ENCODE results near the gene SYTL2. TPM values are rescaled to one million over a fixed set of nuclear protein-coding genes. Genes with fewer than 3 reads are reported as not detected.

SYTL2 gene
- total and polyA plus RNA-seq, 8 donors, result 5.4 to 391 (median 188) TPM

DNA sequence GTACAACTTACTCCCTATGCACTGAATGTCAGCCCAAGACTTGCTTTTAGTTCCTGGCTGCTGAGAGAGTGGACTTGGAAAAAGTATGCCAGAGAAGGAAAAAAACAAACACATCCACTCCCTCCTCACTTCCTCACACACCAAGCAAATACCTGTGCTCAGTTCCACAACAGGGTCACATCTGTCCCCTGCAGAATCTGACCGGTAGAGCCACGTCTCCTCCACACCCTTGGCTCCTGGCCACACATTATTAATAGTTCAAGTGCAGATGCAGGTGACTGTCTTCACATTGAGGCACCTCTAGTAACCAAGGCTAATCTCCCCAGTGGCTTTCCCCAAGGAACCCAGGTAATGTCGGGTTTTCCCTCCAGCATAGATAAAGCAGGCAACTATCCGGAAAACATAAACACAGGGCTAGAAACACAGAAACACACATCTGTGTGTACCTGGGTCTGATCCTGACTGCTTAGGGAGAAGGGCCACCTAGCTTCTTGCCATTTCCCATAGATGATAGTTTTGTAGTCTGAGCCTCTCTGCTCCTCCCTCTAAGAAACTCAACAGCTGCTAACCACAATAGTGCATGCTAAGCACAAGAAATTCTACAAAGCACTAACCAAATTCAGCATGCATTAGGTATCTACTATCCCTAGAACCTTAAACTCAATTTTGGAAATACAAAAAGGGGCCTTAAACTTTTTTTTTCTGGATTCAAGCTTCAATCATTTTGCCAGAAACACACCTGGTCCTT lies 10.2 kb downstream of the SYTL2 start:
- WGBS, 5 donors, result 60 to 65% (median 61%) methylated on average over 4 of the region's 4 CpGs
- intact Hi-C loops (cut with DNase I; ENCODE audit: low total_unique reads), result no loop called here
- no peak for TF ChIP-seq CTCF (IDR thresholded peaks at IDR 0.05)
- no peak for TF ChIP-seq POLR2AphosphoS5 (IDR thresholded peaks at IDR 0.05)
- TF ChIP-seq EP300 (IDR thresholded peaks at IDR 0.05), result no peak
- no peak for TF ChIP-seq POLR2A (IDR thresholded peaks at IDR 0.05)
- Histone ChIP-seq H3K4me1 (peaks cover 0 to 48% (median 13%) of the 10 kb centered on the region in 4 donors), H3K9me3 (no peaks in the 10 kb centered on the region), H3K4me3 (no peak overlapping the region), H3K27ac (no peak overlapping the region), H3K36me3 (no peaks in the 10 kb centered on the region), H3K27me3 (no peaks in the 10 kb centered on the region)
- DNase-seq, result no peak

GRCh38 chr11:85799142-85799541 lies 11.8 kb downstream of the SYTL2 start:
- H3K9me3 ChIP-seq, result no peaks in the 10 kb centered on the region
- no peaks in the 10 kb centered on the region for H3K36me3 ChIP-seq
- intact Hi-C loops (cut with DNase I; ENCODE audit: low total_unique reads), result no loop called here
- 75 to 90% (median 80%) methylated on average over 2 of the region's 2 CpGs for WGBS, 5 donors
- H3K27ac ChIP-seq, result no peak overlapping the region
- H3K4me1 ChIP-seq, result peaks cover 0 to 53% (median 15%) of the 10 kb centered on the region in 4 donors
- no peak for DNase-seq
- TF ChIP-seq EP300 (IDR thresholded peaks at IDR 0.05) (no peak), CTCF (IDR thresholded peaks at IDR 0.05) (no peak), POLR2A (IDR thresholded peaks at IDR 0.05) (no peak), POLR2AphosphoS5 (IDR thresholded peaks at IDR 0.05) (no peak)
- no peak overlapping the region for H3K4me3 ChIP-seq
- H3K27me3 ChIP-seq, result no peaks in the 10 kb centered on the region

GRCh38 chr11:85798361-85798760 lies 12.6 kb downstream of the SYTL2 start:
- Histone ChIP-seq H3K27ac (no peak overlapping the region), H3K9me3 (no peaks in the 10 kb centered on the region), H3K4me1 (peaks cover 0 to 60% (median 15%) of the 10 kb centered on the region in 4 donors), H3K4me3 (no peak overlapping the region), H3K36me3 (no peaks in the 10 kb centered on the region), H3K27me3 (no peaks in the 10 kb centered on the region)
- TF ChIP-seq POLR2AphosphoS5 (IDR thresholded peaks at IDR 0.05) (no peak), CTCF (IDR thresholded peaks at IDR 0.05) (no peak), EP300 (IDR thresholded peaks at IDR 0.05) (no peak), POLR2A (IDR thresholded peaks at IDR 0.05) (no peak)
- intact Hi-C loops (cut with DNase I; ENCODE audit: low total_unique reads), result no loop called here
- 88 to 94% (median 93%) methylated on average over 4 of the region's 4 CpGs for WGBS, 5 donors
- no peak for DNase-seq

- 43 to 51% (median 50%) methylated on average over 4 of the region's 4 CpGs for WGBS, 5 donors
These were observed 15.0 kb downstream of the SYTL2 start for GRCh38 chr11:85795712-85796487.

More at GRCh38 chr11:85795712-85796487, 15.0 kb downstream of the SYTL2 start:
- H3K27me3 ChIP-seq, result no peaks in the 10 kb centered on the region
- H3K4me3 ChIP-seq, result no peak overlapping the region
- no peaks in the 10 kb centered on the region for H3K36me3 ChIP-seq
- H3K9me3 ChIP-seq, result no peaks in the 10 kb centered on the region
- peak overlapping the region in 1 of 5 donors; percentile 21 for H3K27ac ChIP-seq
- intact Hi-C loops (cut with DNase I; ENCODE audit: low total_unique reads), result no loop called here
- peaks cover 0 to 51% (median 15%) of the 10 kb centered on the region in 4 donors for H3K4me1 ChIP-seq
- TF ChIP-seq CTCF (IDR thresholded peaks at IDR 0.05) (no peak), POLR2A (IDR thresholded peaks at IDR 0.05) (no peak), EP300 (IDR thresholded peaks at IDR 0.05) (no peak), POLR2AphosphoS5 (IDR thresholded peaks at IDR 0.05) (no peak)
- DNase-seq, result no peak

All from stomach (tissue), 9 donors.